Thoracic aorta (tissue), 2 donors: ENCODE results near the gene TMEM89. TPM values are rescaled to one million over a fixed set of nuclear protein-coding genes. Genes with fewer than 3 reads are reported as not detected.

ENCODE experiments used
- ATAC-seq: fragments of 150-250 bp; one replicate; pipeline ENCODE4 v1.8.0; 2017; ENCODE audit warnings: low read depth; ENCODE audit not compliant: insufficient number of reproducible peaks, low FRiP score
- DNase-seq: peaks from one replicate; pipeline ENCODE4 v3.0.0-alpha.2; 2020; ENCODE audit warnings: low spot score
- H3K27ac ChIP-seq, 2 donors: fragments of 200-600 bp; sonication (generic); 1 replicate in 1 of 2; 2 replicates in 1 of 2; pipeline ENCODE4 v1.5.1; 2016; ENCODE audit warnings: mild to moderate bottlenecking in 2 of 2, moderate library complexity in 2 of 2
- H3K27me3 ChIP-seq: fragments of 200-600 bp; sonication (generic); replicated peaks from 2 replicates; pipeline ENCODE4 v1.6.0; 2016; ENCODE audit warnings: mild to moderate bottlenecking; ENCODE audit not compliant: insufficient read depth
- H3K36me3 ChIP-seq: fragments of 200-600 bp; sonication (generic); one replicate; pipeline ENCODE4 v1.5.1; 2016
- H3K4me1 ChIP-seq, 2 donors: fragments of 200-600 bp; sonication (generic); 1 replicate in 1 of 2; 2 replicates in 1 of 2; pipeline versions ENCODE4 v1.5.1 to v1.6.0; 2016; ENCODE audit warnings: low read depth in 2 of 2, mild to moderate bottlenecking in 1 of 2; ENCODE audit not compliant: control insufficient read depth in 1 of 2
- H3K4me3 ChIP-seq: fragments of 200-600 bp; sonication (generic); 2 replicates; pipeline ENCODE4 v1.5.1; 2016; ENCODE audit warnings: mild to moderate bottlenecking
- H3K9me3 ChIP-seq: fragments of 200-600 bp; sonication (generic); 2 replicates; pipeline ENCODE4 v1.5.1; 2016
- CTCF ChIP-seq: fragments of 200-600 bp; sonication (generic); IDR thresholded peaks from one replicate; pipeline ENCODE4 v1.5.1; 2019; ENCODE audit warnings: antibody characterized with exemption
- total RNA-seq, 2 donors: library from RNA; depleted of rRNA; stranded (reverse); fragments of >200 nt; gene quantifications; one replicate each; pipeline versions ENCODE4 v1.1.0 to v1.2.3, GENCODE V29; 2016

TMEM89 gene
- total RNA-seq, 2 donors from 2014 or later = 8.0 TPM; not detected in 1

GRCh38 chr3:48600711-48601621 lies 20.6 kb downstream of the TMEM89 start:
- no peak for TF ChIP-seq CTCF
- ATAC-seq = no peak
- H3K4me1 ChIP-seq = peaks cover 18 to 53% of the 10 kb centered on the region in 2 donors

GRCh38 chr3:48599509-48600285 lies 21.9 kb downstream of the TMEM89 start:
- Histone ChIP-seq H3K27ac (peak overlapping the region; percentile 90 to 93), H3K4me1 (peaks cover 29 to 64% of the 10 kb centered on the region in 2 donors), H3K9me3 (no peaks in the 10 kb centered on the region), H3K4me3 (no peak overlapping the region), H3K27me3 (no peaks in the 10 kb centered on the region), H3K36me3 (peaks cover 46% of the 10 kb centered on the region)
- no peak for TF ChIP-seq CTCF
- DNase-seq (no peak), ATAC-seq (no peak)

More at GRCh38 chr3:48600711-48601621, 20.6 kb downstream of the TMEM89 start:
- Histone ChIP-seq H3K9me3 (no peaks in the 10 kb centered on the region), H3K27me3 (no peaks in the 10 kb centered on the region), H3K36me3 (peaks cover 57% of the 10 kb centered on the region), H3K4me3 (no peak overlapping the region), H3K27ac (peak overlapping the region in 1 of 2 donors; percentile 39)
- DNase-seq = no peak

GRCh38 chr3:48599077-48599501 lies 22.5 kb downstream of the TMEM89 start:
- H3K27ac ChIP-seq = peak overlapping the region; percentile 90 to 93
- peaks cover 31 to 71% of the 10 kb centered on the region in 2 donors for H3K4me1 ChIP-seq
- no peak for TF ChIP-seq CTCF
- H3K27me3 ChIP-seq = no peaks in the 10 kb centered on the region
- peaks cover 40% of the 10 kb centered on the region for H3K36me3 ChIP-seq
- no peak for ATAC-seq
- H3K9me3 ChIP-seq = no peaks in the 10 kb centered on the region
- DNase-seq = no peak
- peak overlapping the region; percentile 24 for H3K4me3 ChIP-seq

GRCh38 chr3:48598323-48599076 lies 23.1 kb downstream of the TMEM89 start:
- no peak for TF ChIP-seq CTCF
- H3K4me3 ChIP-seq = peak overlapping the region; percentile 24
- H3K36me3 ChIP-seq = peaks cover 34% of the 10 kb centered on the region
- H3K4me1 ChIP-seq = peaks cover 31 to 73% of the 10 kb centered on the region in 2 donors
- no peaks in the 10 kb centered on the region for H3K9me3 ChIP-seq
- ATAC-seq (peak; percentile 82), DNase-seq (peak; percentile 61)
- no peaks in the 10 kb centered on the region for H3K27me3 ChIP-seq
- peak overlapping the region; percentile 90 to 93 for H3K27ac ChIP-seq
